Endodermal cell (in vitro differentiated cells): Measurements from ENCODE around the gene OBSCN. TPM values are rescaled to one million over a fixed set of nuclear protein-coding genes. Genes with fewer than 3 reads are reported as not detected.

Experiments
- DNase-seq: peaks from one replicate; pipeline ENCODE4 v3.0.0-alpha.2; 2017
- H3K27ac ChIP-seq: 2 replicates; pipeline ENCODE4 v1.5.1; 2013; ENCODE audit warnings: mild to moderate bottlenecking, low read depth, low read length, moderate library complexity
- H3K27me3 ChIP-seq: 2 replicates; pipeline ENCODE4 v1.6.1; 2013; ENCODE audit warnings: mild to moderate bottlenecking, low read length, moderate library complexity; ENCODE audit not compliant: insufficient read depth, control insufficient read depth, poor library complexity, severe bottlenecking
- H3K36me3 ChIP-seq: 2 replicates; pipeline ENCODE4 v1.7.0; 2013; ENCODE audit warnings: mild to moderate bottlenecking, low read length, moderate library complexity; ENCODE audit not compliant: control insufficient read depth, insufficient read depth
- H3K4me1 ChIP-seq: one replicate; pipeline ENCODE4 v1.7.0; 2013; ENCODE audit warnings: low read length; ENCODE audit not compliant: control insufficient read depth, insufficient read depth
- H3K4me3 ChIP-seq: 2 replicates; pipeline ENCODE4 v1.5.1; 2013; ENCODE audit warnings: mild to moderate bottlenecking, low read length, moderate library complexity
- H3K9ac ChIP-seq: 2 replicates; pipeline ENCODE4 v1.6.1; 2013; ENCODE audit warnings: mild to moderate bottlenecking, low read length, moderate library complexity; ENCODE audit not compliant: poor library complexity, severe bottlenecking; ENCODE audit errors: extremely low read depth
- H3K9me3 ChIP-seq: 2 replicates; pipeline ENCODE4 v1.6.1; 2013; ENCODE audit warnings: mild to moderate bottlenecking, low read length, moderate library complexity; ENCODE audit not compliant: control insufficient read depth
- H3K27ac Mint-ChIP-seq: 2 replicates; pipeline ENCODE4 v1.8.0; 2020; ENCODE audit warnings: mixed read lengths
- H3K27me3 Mint-ChIP-seq: 2 replicates; pipeline ENCODE4 v1.8.0; 2021; ENCODE audit warnings: mild to moderate bottlenecking, mixed read lengths; ENCODE audit not compliant: insufficient read depth
- H3K36me3 Mint-ChIP-seq: 2 replicates; pipeline ENCODE4 v1.8.0; 2020; ENCODE audit warnings: low read depth, mixed read lengths
- H3K4me1 Mint-ChIP-seq: 2 replicates; pipeline ENCODE4 v1.8.0; 2020; ENCODE audit warnings: mixed read lengths
- H3K4me3 Mint-ChIP-seq: 2 replicates; pipeline ENCODE4 v1.8.0; 2020; ENCODE audit warnings: mild to moderate bottlenecking, moderate library complexity, mixed read lengths
- H3K9me3 Mint-ChIP-seq: 2 replicates; pipeline ENCODE4 v1.8.0; 2020; ENCODE audit warnings: mild to moderate bottlenecking, mixed read lengths
- CTCF ChIP-seq: fragments of 200-600 bp; sonication (generic); conservative IDR thresholded peaks from 2 replicates; pipeline ENCODE4 v1.5.0; 2021; ENCODE audit warnings: antibody characterized with exemption, mild to moderate bottlenecking
- WGBS, 2 experiments: methylation state at CpG; one replicate each; pipeline versions ENCODE4 v1.1.5 to v1.1.7; 2013; ENCODE audit warnings: missing lambda C conversion rate in 2 of 2, mixed read lengths in 1 of 2; ENCODE audit not compliant: insufficient coverage in 1 of 2, insufficient read length in 1 of 2; 5-methylcytosine and 5-hydroxymethylcytosine counted together
- total RNA-seq, 2 donors: library from RNA; stranded (reverse); fragmentation: NEBNext Ultra II Directional in 1 of 2; extraction: Animal tissue kit (Norgen Biotek cat#: 25700) in 1 of 2; gene quantifications; 2 replicates in 1 of 2; 3 replicates in 1 of 2; pipeline ENCODE4 v1.2.1, GENCODE V29; 2021

Gene OBSCN
- total RNA-seq, 2 donors from 2014 or later: 53.7 to 68.9 TPM

- peak; percentile 17 for DNase-seq
- Histone ChIP-seq H3K4me1 (no peaks in the 10 kb centered on the region), H3K9ac (no peak overlapping the region), H3K36me3 (peaks cover 66% of the 10 kb centered on the region), H3K27ac (no peak overlapping the region), H3K9me3 (peaks cover 68% of the 10 kb centered on the region), H3K4me3 (no peak overlapping the region), H3K27me3 (no peaks in the 10 kb centered on the region)
- no peak for TF ChIP-seq CTCF
- H3K9me3 Mint-ChIP-seq: peaks cover 54% of the 10 kb centered on the region
- 62% methylated on average over 3 of the region's 3 CpGs; no CpG with 5 or more reads in 1 of the 2 experiments for WGBS, 2 experiments
- no peak overlapping the region for H3K4me3 Mint-ChIP-seq
- no peaks in the 10 kb centered on the region for H3K27me3 Mint-ChIP-seq
- H3K4me1 Mint-ChIP-seq: no peaks in the 10 kb centered on the region
- H3K27ac Mint-ChIP-seq: no peak overlapping the region
- H3K36me3 Mint-ChIP-seq: peaks cover 90% of the 10 kb centered on the region
Measured at GRCh38 chr1:228238461-228238860, 30.6 kb downstream of the OBSCN start.

- Histone ChIP-seq H3K27me3 (no peaks in the 10 kb centered on the region), H3K4me1 (no peaks in the 10 kb centered on the region), H3K27ac (no peak overlapping the region), H3K36me3 (peaks cover 79% of the 10 kb centered on the region), H3K9ac (no peak overlapping the region), H3K4me3 (no peak overlapping the region), H3K9me3 (peaks cover 90% of the 10 kb centered on the region)
- peaks cover 92% of the 10 kb centered on the region for H3K36me3 Mint-ChIP-seq
- H3K27ac Mint-ChIP-seq: no peak overlapping the region
- no peaks in the 10 kb centered on the region for H3K27me3 Mint-ChIP-seq
- H3K9me3 Mint-ChIP-seq: peaks cover 71% of the 10 kb centered on the region
- TF ChIP-seq CTCF: no peak
- H3K4me1 Mint-ChIP-seq: no peaks in the 10 kb centered on the region
- DNase-seq: peak; percentile 10
- H3K4me3 Mint-ChIP-seq: no peak overlapping the region
- WGBS, 2 experiments: 87 to 89% methylated on average over 13 of the region's 13 CpGs
Measured at GRCh38 chr1:228240411-228241240, 32.8 kb downstream of the OBSCN start.

- Mint-ChIP-seq H3K4me3 (no peak overlapping the region), H3K36me3 (peaks cover 94% of the 10 kb centered on the region), H3K9me3 (peaks cover 78% of the 10 kb centered on the region), H3K27me3 (no peaks in the 10 kb centered on the region), H3K4me1 (no peaks in the 10 kb centered on the region), H3K27ac (no peak overlapping the region)
- peaks cover 91% of the 10 kb centered on the region for H3K9me3 ChIP-seq
- peak; percentile 19 for DNase-seq
- H3K4me3 ChIP-seq: no peak overlapping the region
- H3K27ac ChIP-seq: no peak overlapping the region
- no peak overlapping the region for H3K9ac ChIP-seq
- H3K4me1 ChIP-seq: no peaks in the 10 kb centered on the region
- H3K27me3 ChIP-seq: no peaks in the 10 kb centered on the region
- WGBS, 2 experiments: 94 to 100% methylated on average over 1 to 2 of the region's 2 CpGs
- no peak for TF ChIP-seq CTCF
- H3K36me3 ChIP-seq: peaks cover 86% of the 10 kb centered on the region
Measured at GRCh38 chr1:228241259-228241658, 33.4 kb downstream of the OBSCN start.
